ENCODE data around the gene HDAC11. TPM values are rescaled to one million over a fixed set of nuclear protein-coding genes. Genes with fewer than 3 reads are reported as not detected.
"Not testable (repeated sequence)": the region's sequence is repeated elsewhere in the genome, so short reads cannot be mapped to it uniquely, and the experiment has no call there.

Gene HDAC11
- 2.4 TPM for polyA plus RNA-seq (2012; ENCODE audit: insufficient read depth, insufficient read length, low read depth)

- DNase-seq: peak; percentile 95
- 0 out of 2 replicates have a peak, but pooled peaks have one; percentile 3 for TF ChIP-seq CTCF (IDR thresholded peaks at IDR 0.05; ENCODE audit: low read depth, low read length)
- Histone ChIP-seq H3K27me3 (no peaks in the 10 kb centered on the region), H3K4me1 (no peaks in the 10 kb centered on the region), H3K9me3 (no peaks in the 10 kb centered on the region), H3K36me3 (no peaks in the 10 kb centered on the region), H3K4me3 (ENCODE audit: low read depth, low read length) (peak within 1 kb of the TSS; percentile 53)
Observed at GRCh38 chr3:13479582-13480339, at the start of gene HDAC11. Gene HDAC11 (plus strand): TSS chr3:13480306. CDS start chr3:13480348, 42 bp downstream.

DNA sequence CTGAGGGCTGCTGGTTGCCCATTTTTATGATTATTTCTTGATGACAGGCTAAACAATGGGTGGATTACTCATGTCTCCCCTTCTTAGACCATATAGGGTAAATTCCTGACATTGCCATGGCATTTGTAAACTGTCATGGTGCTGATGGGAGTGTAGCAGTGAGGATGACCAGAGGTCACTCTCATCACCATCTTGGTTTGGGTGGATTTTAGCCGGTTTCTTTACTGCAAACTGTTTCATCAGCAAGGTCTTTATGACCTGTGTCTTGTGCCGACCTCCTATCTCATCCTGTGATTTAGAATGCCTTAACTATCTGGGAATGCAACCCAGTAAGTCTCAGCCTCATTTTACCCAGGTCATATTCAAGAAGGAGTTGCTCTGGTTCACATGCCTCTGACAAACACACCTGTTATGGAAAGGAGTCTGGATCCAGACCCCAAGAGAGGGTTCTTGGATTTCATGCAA lies 49.7 kb upstream of the HDAC11 start:
- H3K27me3 ChIP-seq; H3K4me1 ChIP-seq; DNase-seq; H3K36me3 ChIP-seq; H3K9me3 ChIP-seq; H3K4me3 ChIP-seq (ENCODE audit: low read depth, low read length): not testable (repeated sequence)

DNA sequence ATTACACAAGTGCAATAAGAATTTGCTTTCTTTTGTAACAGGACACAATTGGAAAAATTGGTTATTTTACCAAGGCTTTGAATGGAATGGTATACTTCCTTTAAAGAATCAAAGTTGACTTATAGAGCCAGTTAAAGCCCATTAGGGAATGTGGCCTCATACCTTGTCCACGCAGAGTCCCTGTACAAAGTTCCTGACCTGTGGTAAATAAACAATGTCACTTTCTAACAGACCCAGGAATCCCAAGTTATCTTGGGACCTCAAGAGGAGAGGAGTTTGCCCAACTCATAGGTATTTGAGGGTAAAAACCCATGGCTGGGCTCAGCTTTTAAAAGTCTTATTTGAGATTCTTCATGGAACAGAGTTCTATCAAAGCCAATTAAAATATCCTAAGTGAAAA lies 48.0 kb upstream of the HDAC11 start:
- Histone ChIP-seq H3K4me3 (ENCODE audit: low read depth, low read length) (no peak overlapping the region), H3K27me3 (no peaks in the 10 kb centered on the region), H3K36me3 (no peaks in the 10 kb centered on the region), H3K4me1 (no peaks in the 10 kb centered on the region), H3K9me3 (no peaks in the 10 kb centered on the region)
- TF ChIP-seq CTCF (IDR thresholded peaks at IDR 0.05; ENCODE audit: low read depth, low read length): no peak
- no peak for DNase-seq

DNA sequence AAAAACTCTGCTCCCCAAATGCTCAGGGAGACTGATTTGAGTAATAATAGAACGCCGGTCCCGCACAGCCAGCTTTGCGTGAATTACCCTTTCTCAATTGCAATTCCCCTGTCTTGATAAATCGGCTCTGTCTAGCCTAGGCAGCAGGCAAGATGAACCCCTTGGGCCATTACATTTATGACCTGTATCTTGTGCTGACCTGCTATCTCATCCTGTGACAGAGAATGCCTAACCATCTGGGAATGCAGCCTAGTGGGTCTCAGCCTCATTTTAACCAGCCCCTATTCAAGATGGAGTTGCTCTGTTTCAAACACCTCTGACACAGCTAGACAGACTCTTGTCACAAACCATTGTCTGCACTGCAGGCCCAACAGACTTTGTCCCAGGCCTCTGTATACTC lies 46.2 kb upstream of the HDAC11 start:
- Histone ChIP-seq H3K27me3 (no peaks in the 10 kb centered on the region), H3K36me3 (no peaks in the 10 kb centered on the region)

GRCh38 chr3:13436213-13436612 lies 43.9 kb upstream of the HDAC11 start:
- not testable (repeated sequence) for DNase-seq; H3K4me3 ChIP-seq (ENCODE audit: low read depth, low read length); H3K27me3 ChIP-seq; H3K9me3 ChIP-seq; H3K36me3 ChIP-seq; H3K4me1 ChIP-seq

More for the DNA sequence above, 46.2 kb upstream of the HDAC11 start:
- no peak overlapping the region for H3K4me3 ChIP-seq (ENCODE audit: low read depth, low read length)
- H3K9me3 ChIP-seq: no peaks in the 10 kb centered on the region
- no peaks in the 10 kb centered on the region for H3K4me1 ChIP-seq
- no peak for TF ChIP-seq CTCF (IDR thresholded peaks at IDR 0.05; ENCODE audit: low read depth, low read length)
- no peak for DNase-seq

- TF ChIP-seq CTCF (IDR thresholded peaks at IDR 0.05; ENCODE audit: low read depth, low read length): no peak
- H3K4me3 ChIP-seq (ENCODE audit: low read depth, low read length): no peak overlapping the region
- H3K4me1 ChIP-seq: no peaks in the 10 kb centered on the region
- no peaks in the 10 kb centered on the region for H3K9me3 ChIP-seq
- no peaks in the 10 kb centered on the region for H3K27me3 ChIP-seq
- no peak for DNase-seq
- no peaks in the 10 kb centered on the region for H3K36me3 ChIP-seq
Observed at GRCh38 chr3:13440204-13440817, 39.8 kb upstream of the HDAC11 start.

GRCh38 chr3:13442882-13443281 lies 37.2 kb upstream of the HDAC11 start:
- not testable (repeated sequence) for DNase-seq; H3K9me3 ChIP-seq; H3K4me1 ChIP-seq; H3K36me3 ChIP-seq; H3K4me3 ChIP-seq (ENCODE audit: low read depth, low read length); H3K27me3 ChIP-seq

Data from BE2C (cell line).